GM12878 (cell line): ENCODE results near the gene TDRD9. TPM values are rescaled to one million over a fixed set of nuclear protein-coding genes. Genes with fewer than 3 reads are reported as not detected.

Experiments used
- ATAC-seq: fragments of 200-7000 bp; cut with Tn5 transposase; 3 replicates; pipeline ENCODE4 v1.9.1; 2020; ENCODE audit warnings: mild to moderate bottlenecking, moderate library complexity
- BruUV-seq: library from RNA; stranded (reverse); fragments of 400-500 nt; replicated peaks from 2 replicates; lab custom pipeline; 2021; lab: Mats Ljungman, UMichigan
- CTCF ChIA-PET: fragments of 300-600 bp; sonication (Branson Sonifier 250); formaldehyde crosslinking; extraction: SDS; loops from one replicate; lab custom pipeline; 2021; ENCODE audit warnings: inconsistent platforms; lab: Yijun Ruan, JAX
- POLR2A ChIA-PET: fragments of 350-600 bp; formaldehyde crosslinking; extraction: SDS; loops from one replicate; lab custom pipeline; 2021; ENCODE audit warnings: inconsistent platforms; lab: Charles Lee
- RAD21 ChIA-PET: fragments of 300-600 bp; sonication (Branson Sonifier 250); formaldehyde crosslinking; loops from one replicate; lab custom pipeline; 2023; ENCODE audit warnings: antibody characterized with exemption; ENCODE audit not compliant: unreplicated experiment; lab: Charles Lee
- SMC1A ChIA-PET: fragments of 300-600 bp; sonication (Branson Sonifier 250); formaldehyde crosslinking; loops from one replicate; lab custom pipeline; 2023; ENCODE audit not compliant: unreplicated experiment, uncharacterized antibody; lab: Charles Lee
- DNase-seq: peaks from one replicate; pipeline ENCODE4 v3.0.0-alpha.2; 2011; ENCODE audit warnings: low read depth, low spot score
- FAIRE-seq: peaks from 3 replicates; lab custom pipeline; 2011; peaks lifted over from hg19 to GRCh38; lab: Jason Lieb, UNC
- H2AFZ ChIP-seq: 2 replicates; pipeline ENCODE4 v1.6.0; 2011; ENCODE audit warnings: low read depth, low read length, control low read depth; ENCODE audit not compliant: control insufficient read depth
- H3K27ac ChIP-seq: 2 replicates; pipeline ENCODE4 v1.5.1; 2011; ENCODE audit warnings: control low read depth; ENCODE audit not compliant: control insufficient read depth, insufficient read depth
- H3K27me3 ChIP-seq, 2 experiments: replicated peaks in 1 of 2; 2 replicates each; pipeline versions ENCODE4 v1.6.0 to v1.6.1; 2011; ENCODE audit warnings: low read length in 1 of 2; ENCODE audit not compliant: control insufficient read depth in 2 of 2, insufficient read depth in 2 of 2
- H3K36me3 ChIP-seq, 2 experiments: 2 replicates each; pipeline ENCODE4 v1.5.1; 2011; ENCODE audit warnings: low read length in 1 of 2; ENCODE audit not compliant: control insufficient read depth in 2 of 2, insufficient read depth in 2 of 2
- H3K4me1 ChIP-seq: 2 replicates; pipeline ENCODE4 v1.6.1; 2011; ENCODE audit warnings: mild to moderate bottlenecking, low read length, moderate library complexity, mixed read lengths; ENCODE audit not compliant: control insufficient read depth, insufficient read depth
- H3K4me2 ChIP-seq: 2 replicates; pipeline ENCODE4 v1.6.0; 2011; ENCODE audit warnings: control low read depth; ENCODE audit not compliant: control insufficient read depth, insufficient read depth
- H3K4me3 ChIP-seq: fragments of 200-600 bp; sonication (generic); 2 replicates; pipeline ENCODE4 v1.5.1; 2016
- H3K79me2 ChIP-seq: 2 replicates; pipeline ENCODE4 v1.6.0; 2011; ENCODE audit warnings: low read length; ENCODE audit not compliant: control insufficient read depth, insufficient read depth
- H3K9ac ChIP-seq: 2 replicates; pipeline ENCODE4 v1.8.0; 2011; ENCODE audit warnings: low read length, control low read depth, mixed read lengths; ENCODE audit not compliant: control insufficient read depth, insufficient read depth
- H3K9me3 ChIP-seq: replicated peaks from 3 replicates; pipeline ENCODE4 v1.5.1; 2011; ENCODE audit warnings: mild to moderate bottlenecking, low read length; ENCODE audit not compliant: control insufficient read depth, insufficient read depth
- H4K20me1 ChIP-seq: 2 replicates; pipeline ENCODE4 v1.6.0; 2011; ENCODE audit not compliant: control insufficient read depth, insufficient read depth
- ATF7 ChIP-seq: fragments of 450-650 bp; IDR thresholded peaks from 2 replicates; pipeline ENCODE4 v1.6.1; 2016; ENCODE audit warnings: low read depth, mild to moderate bottlenecking
- BCL11A ChIP-seq: IDR thresholded peaks from 2 replicates; pipeline ENCODE4 v1.6.1; 2011; ENCODE audit warnings: low read depth, low read length
- CHD1 ChIP-seq: IDR thresholded peaks from 2 replicates; pipeline ENCODE4 v1.6.1; 2012; ENCODE audit warnings: low read depth, low read length, improper control_type of control experiment
- CREM ChIP-seq: IDR thresholded peaks from 2 replicates; pipeline ENCODE4 v1.6.1; 2014; ENCODE audit warnings: antibody characterized with exemption, low read depth
- CTCF ChIP-seq, 3 experiments: IDR thresholded peaks in 2 of 3; conservative IDR thresholded peaks in 1 of 3; 2 replicates each; pipeline ENCODE4 v1.5.1; 2011; ENCODE audit warnings: low read depth in 3 of 3, low read length in 3 of 3, mild to moderate bottlenecking in 3 of 3, control low read depth in 2 of 3, moderate library complexity in 2 of 3, inconsistent platforms in 1 of 3, mixed read lengths in 1 of 3; ENCODE audit not compliant: control insufficient read depth in 2 of 3, insufficient read depth in 1 of 3; ENCODE audit errors: extremely low read depth in 1 of 3
- GATAD2B ChIP-seq: fragments of 450-650 bp; conservative IDR thresholded peaks from 2 replicates; pipeline ENCODE4 v1.6.1; 2017; ENCODE audit warnings: low read depth, mild to moderate bottlenecking, moderate library complexity
- IKZF1 ChIP-seq: fragments of 450-650 bp; conservative IDR thresholded peaks from 2 replicates; pipeline ENCODE4 v1.6.1; 2017; ENCODE audit warnings: antibody characterized with exemption, mild to moderate bottlenecking
- JUNB ChIP-seq: IDR thresholded peaks from 2 replicates; pipeline ENCODE4 v1.6.1; 2016; ENCODE audit warnings: antibody characterized with exemption, mild to moderate bottlenecking
- MTA3 ChIP-seq: IDR thresholded peaks from 2 replicates; pipeline ENCODE4 v1.6.1; 2012; ENCODE audit warnings: low read length, inconsistent platforms, borderline replicate concordance
- NR2C1 ChIP-seq: fragments of 450-650 bp; IDR thresholded peaks from 2 replicates; pipeline ENCODE4 v1.6.1; 2017; ENCODE audit warnings: antibody characterized with exemption, mild to moderate bottlenecking, moderate library complexity
- RAD21 ChIP-seq: IDR thresholded peaks from 2 replicates; pipeline ENCODE4 v1.6.1; 2011; ENCODE audit warnings: mild to moderate bottlenecking, low read depth, low read length, moderate library complexity; ENCODE audit not compliant: insufficient read depth
- RUNX3 ChIP-seq: IDR thresholded peaks from 2 replicates; pipeline ENCODE4 v1.6.1; 2012; ENCODE audit warnings: low read length, inconsistent platforms
- STAT3 ChIP-seq: IDR thresholded peaks from 2 replicates; pipeline ENCODE4 v1.6.1; 2011; ENCODE audit warnings: low read depth, low read length, improper control_type of control experiment
- ZNF622 ChIP-seq: fragments of 450-650 bp; IDR thresholded peaks from 2 replicates; pipeline ENCODE4 v1.6.1; 2017; ENCODE audit warnings: mild to moderate bottlenecking, inconsistent platforms
- WGBS: methylation state at CpG from one replicate; pipeline ENCODE4 v1.1.6; 2016; ENCODE audit warnings: low lambda C conversion rate; ENCODE audit not compliant: insufficient replicate concordance, insufficient coverage; ENCODE audit errors: missing lambda C conversion rate; 5-methylcytosine and 5-hydroxymethylcytosine counted together
- in situ Hi-C: fragments of 300-500 bp; cut with MboI; formaldehyde crosslinking; loops from 9 replicates; pipeline ENCODE4 v1.14.3; 2018; ENCODE audit warnings: mixed read lengths
- intact Hi-C: fragments of 100-400 bp; cut with micrococcal nuclease; formaldehyde crosslinking; loops from one replicate; pipeline ENCODE4 v1.14.2; 2022; ENCODE audit not compliant: unreplicated experiment
- polyA plus RNA-seq, 11 experiments: library from polyadenylated mRNA; depleted of rRNA in 4 of 11; unstranded in 6 of 11; stranded (reverse) in 5 of 11; fragments of >200 nt; fragmentation: Nextera tagmentation in 4 of 11; fragmentation: Illumina TruSeq in 1 of 11; extraction: Ambion mirVana in 4 of 11; extraction: Trizol in 1 of 11; gene quantifications; 1 replicate in 1 of 11; 2 replicates in 10 of 11; pipeline versions ENCODE4 v1.2.1 to v1.2.3, GENCODE V29; 2011 to 2016; ENCODE audit warnings: inconsistent platforms in 2 of 11, missing spikeins in 2 of 11, low read depth in 1 of 11
- total RNA-seq, 4 experiments: library from RNA; depleted of rRNA in 3 of 4; stranded (reverse); fragments of >200 nt in 3 of 4; fragmentation: Illumina TruSeq in 1 of 4; extraction: Trizol in 1 of 4; gene quantifications; 2 replicates each; pipeline versions ENCODE4 v1.2.1 to v1.2.3, GENCODE V29; 2013 to 2021
- TF ChIP-seq, protein P1 (sequence below): IDR thresholded peaks from 2 replicates; pipeline ENCODE4 v1.6.1; 2011; ENCODE audit warnings: low read depth, mild to moderate bottlenecking, low read length, moderate library complexity, borderline replicate concordance; ENCODE audit errors: extremely low read depth
- TF ChIP-seq, protein P2 (sequence below): fragments of 450-650 bp; IDR thresholded peaks from 2 replicates; pipeline ENCODE4 v1.6.1; 2017; ENCODE audit warnings: antibody characterized with exemption, mild to moderate bottlenecking, moderate library complexity
- TF ChIP-seq, protein P3 (sequence below): fragments of 450-650 bp; IDR thresholded peaks from 2 replicates; pipeline ENCODE4 v1.6.1; 2018; ENCODE audit warnings: mild to moderate bottlenecking, low read depth, moderate library complexity; ENCODE audit not compliant: partially characterized antibody

Gene TDRD9
- total and polyA plus RNA-seq, 10 of the 15 experiments (the other 5 are each of a cell fraction or from before 2014, with no cell fraction given), result 0.12 TPM; not detected in 9

DNA sequence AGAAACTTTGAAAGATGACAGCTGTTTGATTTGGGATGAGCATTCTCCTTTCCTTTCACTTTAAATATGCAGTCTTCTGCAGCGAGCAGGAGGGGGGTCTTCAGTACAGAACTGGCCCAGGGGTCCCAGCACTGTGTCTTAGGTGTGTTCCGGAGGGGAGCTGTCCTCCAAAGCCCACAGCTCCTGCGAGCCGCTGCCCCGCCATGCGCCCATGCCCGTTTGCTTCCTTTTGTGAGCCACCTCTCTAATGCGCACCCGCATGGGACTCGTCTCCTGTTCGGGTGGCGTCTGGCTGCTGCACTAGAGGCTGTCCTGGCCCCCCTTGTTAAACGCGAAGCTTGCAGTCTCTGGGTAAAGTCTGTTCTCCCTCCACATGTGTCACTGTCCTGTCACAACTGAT lies 108.8 kb downstream of the TDRD9 start:
- POLR2A ChIA-PET, result no interaction called here
- Histone ChIP-seq H3K27me3 (no peaks in the 10 kb centered on the region; a peak in 3 of 4 replicates), H3K4me1 (no peaks in the 10 kb centered on the region), H3K36me3 (no peaks in the 10 kb centered on the region), H4K20me1 (no peaks in the 10 kb centered on the region; the same call in 1 of the 2 replicates), H2AFZ (no peak overlapping the region), H3K79me2 (no peaks in the 10 kb centered on the region), H3K4me2 (no peak overlapping the region), H3K9me3 (no peaks in the 10 kb centered on the region), H3K27ac (no peak overlapping the region), H3K9ac (no peak overlapping the region), H3K4me3 (no peak overlapping the region)
- in situ Hi-C loops (no loop called here), intact Hi-C loops (no loop called here)
- no peak for DNase-seq
- TF ChIP-seq CTCF (IDR thresholded peaks at IDR 0.05 in 2 of 3, conservative IDR thresholded peaks at IDR 0.05 in 1 of 3; ENCODE audit: control insufficient read depth in 2 of 3, extremely low read depth in 1 of 3, insufficient read depth in 1 of 3, low read depth in 3 of 3, low read length in 3 of 3) (no peak), STAT3 (no peak), IKZF1 (no peak), CREM (no peak), CHD1 (no peak), ATF7 (no peak), ZNF622 (no peak), MTA3 (no peak), RAD21 (no peak), BCL11A (no peak), RUNX3 (no peak), JUNB (no peak), GATAD2B (no peak), NR2C1 (no peak)
- TF ChIP-seq, protein P1, sequence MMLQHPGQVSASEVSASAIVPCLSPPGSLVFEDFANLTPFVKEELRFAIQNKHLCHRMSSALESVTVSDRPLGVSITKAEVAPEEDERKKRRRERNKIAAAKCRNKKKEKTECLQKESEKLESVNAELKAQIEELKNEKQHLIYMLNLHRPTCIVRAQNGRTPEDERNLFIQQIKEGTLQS, result no peak
- TF ChIP-seq, protein P2, sequence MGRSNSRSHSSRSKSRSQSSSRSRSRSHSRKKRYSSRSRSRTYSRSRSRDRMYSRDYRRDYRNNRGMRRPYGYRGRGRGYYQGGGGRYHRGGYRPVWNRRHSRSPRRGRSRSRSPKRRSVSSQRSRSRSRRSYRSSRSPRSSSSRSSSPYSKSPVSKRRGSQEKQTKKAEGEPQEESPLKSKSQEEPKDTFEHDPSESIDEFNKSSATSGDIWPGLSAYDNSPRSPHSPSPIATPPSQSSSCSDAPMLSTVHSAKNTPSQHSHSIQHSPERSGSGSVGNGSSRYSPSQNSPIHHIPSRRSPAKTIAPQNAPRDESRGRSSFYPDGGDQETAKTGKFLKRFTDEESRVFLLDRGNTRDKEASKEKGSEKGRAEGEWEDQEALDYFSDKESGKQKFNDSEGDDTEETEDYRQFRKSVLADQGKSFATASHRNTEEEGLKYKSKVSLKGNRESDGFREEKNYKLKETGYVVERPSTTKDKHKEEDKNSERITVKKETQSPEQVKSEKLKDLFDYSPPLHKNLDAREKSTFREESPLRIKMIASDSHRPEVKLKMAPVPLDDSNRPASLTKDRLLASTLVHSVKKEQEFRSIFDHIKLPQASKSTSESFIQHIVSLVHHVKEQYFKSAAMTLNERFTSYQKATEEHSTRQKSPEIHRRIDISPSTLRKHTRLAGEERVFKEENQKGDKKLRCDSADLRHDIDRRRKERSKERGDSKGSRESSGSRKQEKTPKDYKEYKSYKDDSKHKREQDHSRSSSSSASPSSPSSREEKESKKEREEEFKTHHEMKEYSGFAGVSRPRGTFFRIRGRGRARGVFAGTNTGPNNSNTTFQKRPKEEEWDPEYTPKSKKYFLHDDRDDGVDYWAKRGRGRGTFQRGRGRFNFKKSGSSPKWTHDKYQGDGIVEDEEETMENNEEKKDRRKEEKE, result no peak
- TF ChIP-seq, protein P3, sequence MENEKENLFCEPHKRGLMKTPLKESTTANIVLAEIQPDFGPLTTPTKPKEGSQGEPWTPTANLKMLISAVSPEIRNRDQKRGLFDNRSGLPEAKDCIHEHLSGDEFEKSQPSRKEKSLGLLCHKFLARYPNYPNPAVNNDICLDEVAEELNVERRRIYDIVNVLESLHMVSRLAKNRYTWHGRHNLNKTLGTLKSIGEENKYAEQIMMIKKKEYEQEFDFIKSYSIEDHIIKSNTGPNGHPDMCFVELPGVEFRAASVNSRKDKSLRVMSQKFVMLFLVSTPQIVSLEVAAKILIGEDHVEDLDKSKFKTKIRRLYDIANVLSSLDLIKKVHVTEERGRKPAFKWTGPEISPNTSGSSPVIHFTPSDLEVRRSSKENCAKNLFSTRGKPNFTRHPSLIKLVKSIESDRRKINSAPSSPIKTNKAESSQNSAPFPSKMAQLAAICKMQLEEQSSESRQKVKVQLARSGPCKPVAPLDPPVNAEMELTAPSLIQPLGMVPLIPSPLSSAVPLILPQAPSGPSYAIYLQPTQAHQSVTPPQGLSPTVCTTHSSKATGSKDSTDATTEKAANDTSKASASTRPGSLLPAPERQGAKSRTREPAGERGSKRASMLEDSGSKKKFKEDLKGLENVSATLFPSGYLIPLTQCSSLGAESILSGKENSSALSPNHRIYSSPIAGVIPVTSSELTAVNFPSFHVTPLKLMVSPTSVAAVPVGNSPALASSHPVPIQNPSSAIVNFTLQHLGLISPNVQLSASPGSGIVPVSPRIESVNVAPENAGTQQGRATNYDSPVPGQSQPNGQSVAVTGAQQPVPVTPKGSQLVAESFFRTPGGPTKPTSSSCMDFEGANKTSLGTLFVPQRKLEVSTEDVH, result no peak
- RAD21 ChIA-PET, result no interaction called here
- CTCF ChIA-PET, result interaction anchor here (0.9 kb wide), 1 partner anchor 15 kb away, joined by 3 read pairs; no protein-coding TSS in a partner anchor
- SMC1A ChIA-PET, result interaction anchor here (0.9 to 1.3 kb wide), 2 partner anchors 10 to 12 kb away, joined by 3 to 4 read pairs; no protein-coding TSS in a partner anchor
- no TSS peak for BruUV-seq
- 54% methylated on average over 13 of the region's 14 CpGs for WGBS
- FAIRE-seq, result no peak
- ATAC-seq, result no peak
